OCI-M2 (cell line): ENCODE results near the gene GALNT1.

Source experiments
- DNase-seq: peaks from one replicate; lab custom pipeline; 2025; ENCODE audit not compliant: unreplicated experiment; lab: John Stamatoyannopoulos, UW

GALNT1 gene

DNA sequence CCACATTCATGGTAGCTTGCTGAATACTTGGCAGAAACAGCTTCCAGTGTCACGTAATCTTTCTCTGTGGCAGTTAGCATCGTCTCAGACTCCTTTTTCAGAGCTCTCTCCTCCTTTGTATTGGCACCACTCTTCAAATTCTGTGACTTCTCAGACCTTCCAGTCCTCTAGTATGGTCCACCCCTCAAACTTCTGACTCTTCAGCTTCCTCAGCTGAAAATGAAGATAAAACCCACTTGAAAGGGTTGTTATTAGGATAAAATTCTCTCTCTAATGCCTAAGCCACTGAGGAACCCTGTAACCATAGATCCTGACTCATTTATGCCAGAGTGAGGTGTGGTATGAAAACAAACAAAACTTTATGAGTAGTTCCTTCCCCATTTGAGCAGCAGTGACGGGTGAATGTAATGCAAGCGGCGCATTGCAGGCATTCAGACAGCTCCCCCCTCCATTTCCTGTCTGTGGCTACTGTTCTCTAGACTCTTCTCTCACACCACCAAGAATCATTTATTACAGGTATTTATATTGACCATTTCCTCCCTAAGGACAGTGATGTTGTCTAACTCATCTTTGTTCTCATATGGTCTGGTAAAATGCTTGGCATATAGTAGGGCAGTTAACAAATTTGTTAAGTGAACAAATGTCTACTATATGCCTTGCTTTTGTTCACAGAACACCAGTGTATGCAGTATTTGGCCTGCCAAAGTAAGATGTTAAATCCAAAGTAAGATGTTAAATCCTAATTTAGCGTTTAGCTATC is 35.3 kb downstream of the GALNT1 start:
- DNase-seq: peak; percentile 63

GRCh38 chr18:35617865-35618264 is 36.3 kb downstream of the GALNT1 start:
- DNase-seq: no peak

DNA sequence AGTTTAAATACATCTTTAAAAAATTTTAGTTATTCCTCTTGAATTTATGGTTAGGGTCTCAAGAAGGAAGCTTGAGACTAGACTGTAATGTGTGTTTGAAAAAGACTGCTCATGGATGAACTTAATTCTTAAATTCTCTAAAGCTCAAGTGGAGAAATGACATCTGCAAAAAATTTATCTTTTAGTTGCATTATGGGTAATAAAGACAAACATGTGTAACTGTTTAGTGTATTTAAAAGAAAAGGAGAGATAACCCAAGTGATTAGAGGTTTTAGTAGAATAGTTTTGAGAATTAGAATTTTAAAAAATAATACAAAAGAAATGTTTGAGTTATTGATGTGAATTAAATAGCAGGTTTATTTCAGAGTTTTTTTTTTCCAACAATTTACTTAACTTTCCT is 36.7 kb downstream of the GALNT1 start:
- no peak for DNase-seq

GRCh38 chr18:35618696-35619095 is 37.2 kb downstream of the GALNT1 start:
- peak; percentile 12 for DNase-seq

- no peak for DNase-seq
Measured at GRCh38 chr18:35619464-35619863, 37.9 kb downstream of the GALNT1 start.

GRCh38 chr18:35619941-35620340 is 38.4 kb downstream of the GALNT1 start:
- DNase-seq: peak; percentile 23

- no peak for DNase-seq
Measured at GRCh38 chr18:35620765-35621164, 39.2 kb downstream of the GALNT1 start.

GRCh38 chr18:35623255-35623654 is 41.7 kb downstream of the GALNT1 start:
- no peak for DNase-seq

DNA sequence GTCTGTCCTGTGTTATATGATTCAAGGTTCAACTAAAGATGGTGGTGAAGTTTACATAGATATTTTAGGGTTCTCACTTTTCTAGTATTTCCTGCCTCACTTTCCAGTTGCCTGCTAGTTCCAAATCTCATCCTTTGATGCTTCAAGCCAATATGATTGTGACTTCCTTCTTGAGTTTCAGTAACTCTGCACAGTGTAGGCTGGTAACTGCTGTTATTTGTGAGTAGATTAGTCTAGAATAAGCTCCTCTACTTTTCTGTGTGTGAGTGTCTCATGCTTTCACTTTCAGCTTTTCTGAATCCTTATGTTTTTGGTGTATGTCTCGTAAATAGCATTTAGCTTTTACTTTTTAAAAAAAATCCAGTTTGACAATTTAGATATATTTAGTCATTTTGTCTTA is 42.6 kb downstream of the GALNT1 start:
- no peak for DNase-seq

GRCh38 chr18:35625232-35625631 is 43.7 kb downstream of the GALNT1 start:
- no peak for DNase-seq

DNA sequence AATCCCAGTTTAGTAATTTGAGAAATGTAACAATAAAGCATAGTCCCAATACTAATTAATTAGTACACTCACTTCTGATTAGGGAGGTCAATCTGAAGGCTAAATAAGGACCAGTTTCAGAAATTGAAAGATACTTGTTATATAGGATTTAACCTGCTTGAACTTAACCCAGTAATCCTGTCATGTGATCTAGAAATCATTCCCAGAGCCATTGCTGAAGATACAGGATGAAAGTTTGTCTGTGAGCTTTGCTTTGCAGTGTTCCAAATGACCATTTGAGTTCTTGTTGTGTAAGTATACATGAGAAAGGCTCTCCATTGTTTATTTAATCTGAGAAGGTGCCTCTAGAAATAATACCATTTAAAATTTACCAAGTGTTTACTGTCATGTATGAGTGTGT is 52.2 kb downstream of the GALNT1 start:
- DNase-seq: no peak

GRCh38 chr18:35634323-35634722 is 52.8 kb downstream of the GALNT1 start:
- DNase-seq: no peak

DNA sequence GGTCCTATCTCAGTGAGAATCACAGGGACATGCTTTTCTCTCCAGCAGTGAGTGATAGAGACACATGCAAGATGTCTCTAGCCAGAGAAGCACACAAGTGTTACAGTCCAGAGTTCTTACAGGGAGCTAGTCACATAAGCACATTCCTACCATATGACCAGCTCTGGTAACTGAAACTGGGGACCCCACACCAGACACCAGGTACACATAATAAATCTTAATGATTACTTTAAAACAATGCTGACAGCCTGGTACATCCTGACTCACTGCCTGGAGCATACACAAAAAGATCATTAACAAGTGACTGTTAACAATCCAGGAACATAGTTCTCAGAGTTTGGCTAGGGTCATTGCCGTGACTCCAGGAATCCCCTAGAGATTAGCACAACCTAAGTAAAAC is 53.6 kb downstream of the GALNT1 start:
- DNase-seq: no peak

DNA sequence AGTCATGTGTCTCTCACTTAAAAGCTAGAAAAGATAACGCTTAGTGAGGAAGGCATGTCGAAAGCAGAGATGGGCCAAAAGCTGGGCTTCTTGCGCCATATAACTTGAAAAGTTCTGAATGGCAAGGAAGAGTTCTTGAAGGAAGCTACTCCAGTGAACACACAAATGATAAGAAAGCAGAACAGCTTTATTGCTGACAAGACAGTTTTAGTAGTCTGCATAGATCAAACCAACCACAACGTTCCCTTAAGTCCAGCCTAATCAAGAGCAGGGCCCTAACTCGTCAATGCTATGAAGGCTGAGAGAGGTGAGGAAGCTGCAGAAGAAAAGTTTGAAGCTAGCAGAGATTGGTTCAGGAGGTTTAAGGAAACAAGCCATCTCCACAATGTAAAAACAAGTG is 55.7 kb downstream of the GALNT1 start:
- DNase-seq: no peak

DNA sequence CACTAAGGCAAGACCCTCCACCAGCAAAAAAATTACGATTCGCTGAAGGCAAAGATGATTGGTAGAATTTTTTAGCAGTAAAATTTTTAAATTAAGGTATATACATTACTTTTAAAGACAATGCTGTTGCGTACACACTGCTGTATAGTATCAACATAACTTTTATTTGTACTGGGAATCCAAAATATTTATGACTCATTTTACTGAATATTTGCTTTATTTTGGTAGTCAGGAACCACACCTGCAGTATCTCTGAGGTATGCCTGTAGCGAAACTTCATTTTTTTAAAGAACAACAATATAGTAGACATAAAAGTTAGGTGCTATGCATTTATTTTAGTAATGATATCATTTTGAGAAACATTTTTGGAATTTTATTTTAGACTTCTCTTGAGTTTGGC is 57.8 kb downstream of the GALNT1 start:
- no peak for DNase-seq

DNA sequence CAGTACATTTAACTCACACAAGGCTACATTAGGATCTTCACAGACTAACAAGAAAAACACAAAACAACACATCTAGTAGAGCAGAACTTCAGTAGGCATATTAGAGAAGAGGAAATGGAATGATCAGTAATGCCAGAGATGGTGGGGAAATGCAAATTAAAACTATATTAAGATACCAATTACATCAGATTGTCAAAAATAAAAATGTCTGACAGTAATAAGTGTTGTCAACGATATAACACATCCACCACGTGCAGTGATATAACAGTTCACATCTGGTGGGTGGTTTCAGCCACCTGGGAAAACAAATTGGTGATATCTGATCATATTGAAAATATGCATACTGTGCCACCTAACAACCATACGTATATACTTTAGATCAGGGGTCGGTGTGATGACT is 59.9 kb downstream of the GALNT1 start:
- no peak for DNase-seq

DNA sequence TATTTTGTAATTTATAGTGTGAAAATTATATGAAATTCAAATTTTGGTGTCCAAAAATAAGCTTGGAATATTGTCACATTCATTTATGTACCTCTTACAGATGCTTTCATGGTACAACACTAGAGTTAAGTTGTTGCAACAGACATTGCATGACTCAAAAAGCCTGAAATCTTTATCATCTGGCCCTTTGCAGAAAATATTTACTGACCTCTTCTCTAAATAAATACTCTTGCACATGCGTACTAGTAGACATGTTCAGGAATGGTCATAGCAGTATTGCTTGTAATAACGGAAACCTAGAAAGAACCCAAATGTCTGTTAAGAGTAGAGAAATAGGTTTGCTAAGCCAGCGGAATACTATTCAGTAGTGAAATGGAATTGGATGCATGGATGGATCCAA is 60.4 kb downstream of the GALNT1 start:
- DNase-seq: no peak

DNA sequence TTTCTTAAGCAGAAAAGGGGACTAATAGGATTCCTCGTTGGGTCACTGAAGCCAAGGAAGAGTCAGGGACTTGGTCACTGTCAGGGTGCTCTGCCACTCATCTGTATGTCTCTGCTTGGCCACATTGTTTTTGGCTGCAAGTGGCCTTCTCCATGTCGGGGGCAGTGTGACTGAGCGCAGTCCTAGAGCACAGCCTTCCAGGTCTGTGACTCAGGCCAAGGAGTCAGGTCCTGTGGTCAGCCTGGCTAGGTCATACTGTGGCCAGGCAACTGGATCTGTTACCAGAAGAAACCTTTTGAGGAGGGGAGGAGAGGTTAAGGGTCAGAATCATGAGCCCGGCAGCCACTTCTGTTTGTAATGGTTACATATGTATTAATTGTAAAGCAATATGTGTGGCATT is 61.3 kb downstream of the GALNT1 start:
- DNase-seq: no peak

GRCh38 chr18:35646449-35646848 is 64.9 kb downstream of the GALNT1 start:
- no peak for DNase-seq

DNA sequence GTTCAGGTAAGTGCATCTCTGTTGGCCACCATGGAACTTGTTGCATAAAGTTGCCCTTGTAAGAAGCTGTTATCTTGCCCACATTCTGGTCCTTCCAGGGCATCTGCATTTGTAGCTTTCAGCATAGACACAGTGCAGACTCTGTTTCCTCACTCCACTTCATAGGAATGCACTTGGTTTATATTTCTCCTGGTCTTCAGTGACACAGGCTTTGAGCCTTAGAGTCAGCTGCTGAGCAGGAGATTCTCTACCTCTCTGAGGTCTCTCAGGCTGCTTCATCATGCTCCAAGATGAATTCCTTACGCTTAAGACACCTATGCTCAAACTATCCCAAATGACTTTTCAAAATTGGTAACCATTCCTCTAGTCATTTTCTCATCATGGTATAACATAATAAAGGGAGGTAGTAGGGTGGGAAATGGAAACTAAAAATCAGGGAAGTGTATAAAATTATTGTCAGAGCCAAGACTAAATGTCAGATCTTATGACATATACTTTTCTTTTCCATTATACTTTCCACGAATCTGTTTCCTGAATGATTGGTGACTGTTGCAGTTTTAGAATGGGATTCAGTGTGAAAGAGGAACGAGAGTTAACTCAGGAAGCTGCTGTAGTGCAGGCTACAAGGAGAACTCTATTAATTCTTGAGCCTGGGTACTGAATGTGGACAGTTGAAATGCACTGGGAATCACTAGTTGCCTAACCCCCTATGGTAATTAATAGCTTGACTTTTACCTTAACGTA is 72.0 kb downstream of the GALNT1 start:
- DNase-seq: no peak

DNA sequence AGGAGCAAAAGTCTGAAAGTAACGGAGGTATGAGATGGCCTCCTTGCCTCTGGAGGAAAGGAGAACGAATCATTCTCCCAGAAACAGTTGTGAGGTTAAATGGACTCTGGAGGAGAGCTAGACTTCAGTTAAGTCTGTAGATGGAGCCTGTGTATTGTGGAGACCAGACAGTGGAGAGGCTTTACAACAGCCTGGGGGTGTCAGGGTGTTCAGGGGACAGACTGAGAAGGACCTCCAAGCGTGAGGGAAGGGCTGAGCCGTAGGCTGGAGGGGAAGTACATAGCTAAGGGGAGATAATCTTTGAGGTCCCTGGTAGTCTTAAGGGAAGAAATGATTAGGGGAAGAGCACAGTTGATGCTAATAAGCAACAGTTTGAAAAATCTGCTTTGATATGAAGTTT is 76.6 kb downstream of the GALNT1 start:
- no peak for DNase-seq

- no peak for DNase-seq
Measured at GRCh38 chr18:35661483-35662146, 80.1 kb downstream of the GALNT1 start.
